HG02870 (cell line): ENCODE results near the gene SCN11A.
A peak's percentile ranks its signal among the peaks of the same experiment; 100 is the strongest.

Experiments
- ATAC-seq: cut with Tn5 transposase; IDR thresholded peaks from one replicate; pipeline ENCODE4 v1.9.1; 2021; ENCODE audit warnings: mild to moderate bottlenecking, moderate library complexity; ENCODE audit not compliant: unreplicated experiment

SCN11A gene

DNA sequence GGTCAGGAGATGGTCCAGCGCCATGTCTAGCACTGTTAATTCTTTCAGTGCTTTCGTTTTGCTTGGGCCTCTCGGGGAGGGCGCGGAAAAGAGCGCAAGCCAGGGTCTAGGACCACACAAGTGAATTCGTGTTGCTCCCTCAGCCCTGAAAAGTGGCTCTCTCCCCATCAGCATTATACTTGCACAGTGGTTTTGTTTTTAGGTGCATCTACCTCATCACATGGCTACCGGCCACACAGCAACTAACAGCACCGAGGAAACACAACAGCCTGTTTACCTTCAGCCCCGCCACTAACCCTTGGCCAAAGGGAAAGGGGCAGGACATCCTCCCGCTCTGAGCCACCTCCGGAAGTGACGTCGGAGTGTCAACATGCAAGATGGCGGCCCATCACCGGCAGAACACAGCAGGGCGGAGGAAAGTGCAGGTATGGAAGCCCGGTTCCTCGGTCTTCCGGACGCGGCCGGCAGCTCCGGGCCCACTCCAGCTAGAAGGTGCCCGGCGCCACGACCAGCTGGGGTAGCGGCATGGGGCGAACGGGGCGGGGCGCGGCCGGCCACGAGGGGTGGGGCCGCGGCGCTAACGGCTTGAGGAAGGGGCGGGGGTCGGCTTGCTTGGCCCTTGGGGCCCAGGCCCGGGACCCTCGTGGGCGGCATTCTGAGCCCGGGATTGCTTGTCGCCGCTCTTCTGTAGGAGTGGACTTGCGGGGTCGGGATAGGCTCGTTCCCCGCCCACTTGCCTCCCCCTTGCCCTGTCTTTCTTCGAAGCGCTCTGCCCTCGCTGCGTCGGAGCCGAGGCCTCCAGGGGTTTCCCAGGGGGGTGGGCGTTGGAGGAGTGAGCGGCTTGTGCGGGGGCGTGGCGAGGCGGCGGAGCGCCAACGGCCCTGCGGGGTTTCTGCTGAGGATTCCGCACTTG is at the start of gene SCN11A, which contains the start of gene WDR48:
Gene SCN11A (minus strand): TSS at position 296 of the 913 bp plus-strand sequence. CDS start 101,582 bp downstream, outside the sequence.
Gene WDR48 (plus strand): TSS at position 368 of the 913 bp plus-strand sequence. CDS start 10 bp downstream, at position 378.
- ATAC-seq: peak; percentile 97

DNA sequence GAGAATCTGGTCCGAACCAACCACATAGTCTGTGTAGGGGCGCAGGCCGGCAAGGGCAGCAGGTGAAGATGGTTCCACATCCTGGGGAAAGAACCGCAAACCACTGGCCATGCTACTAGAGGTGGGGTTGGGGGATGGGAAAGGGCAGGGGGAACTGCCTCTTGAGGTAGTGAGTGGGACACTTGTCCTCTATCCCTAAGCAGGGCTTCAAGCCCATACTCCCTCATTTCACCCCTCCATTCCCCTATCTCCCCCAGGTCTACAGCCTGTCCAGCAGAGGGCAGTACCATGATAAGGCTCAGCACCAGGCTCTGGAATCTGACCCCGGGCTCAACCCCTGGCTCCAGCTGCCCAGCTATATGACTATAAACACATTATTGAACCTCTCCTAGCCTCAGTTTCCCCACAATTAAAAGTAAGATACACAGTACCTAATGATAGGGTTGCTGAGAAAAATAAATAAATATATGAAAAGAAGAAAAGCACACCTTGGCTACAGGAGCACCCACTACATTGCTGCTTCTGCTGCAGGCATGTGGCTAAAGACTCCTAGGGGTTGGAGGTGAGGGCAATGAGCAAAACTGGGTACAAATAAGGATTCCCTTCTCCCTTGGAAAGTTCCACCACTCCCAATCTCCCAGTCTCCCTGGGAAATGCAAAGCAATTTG is 49.4 kb upstream of the SCN11A start:
- ATAC-seq: peak; percentile 65

DNA sequence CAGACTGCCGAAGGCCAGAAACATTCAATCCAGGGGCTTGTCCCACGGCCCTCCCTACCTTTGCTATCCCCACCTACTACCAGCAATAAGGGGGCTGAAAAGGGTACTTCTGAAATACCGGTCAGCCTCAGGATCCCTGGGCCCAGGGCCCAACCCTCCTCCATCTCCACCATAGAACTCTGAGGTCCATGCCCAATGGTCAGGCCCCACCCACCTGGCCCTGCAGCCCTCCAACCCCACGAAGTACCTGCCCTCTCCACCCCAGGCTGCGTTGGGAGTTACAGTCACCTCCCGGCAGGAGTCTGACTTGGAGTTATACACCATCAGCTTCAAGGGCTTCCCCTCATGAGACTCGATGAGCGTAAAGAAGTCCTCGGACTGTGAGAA is 48.7 kb upstream of the SCN11A start:
- ATAC-seq: no peak

DNA sequence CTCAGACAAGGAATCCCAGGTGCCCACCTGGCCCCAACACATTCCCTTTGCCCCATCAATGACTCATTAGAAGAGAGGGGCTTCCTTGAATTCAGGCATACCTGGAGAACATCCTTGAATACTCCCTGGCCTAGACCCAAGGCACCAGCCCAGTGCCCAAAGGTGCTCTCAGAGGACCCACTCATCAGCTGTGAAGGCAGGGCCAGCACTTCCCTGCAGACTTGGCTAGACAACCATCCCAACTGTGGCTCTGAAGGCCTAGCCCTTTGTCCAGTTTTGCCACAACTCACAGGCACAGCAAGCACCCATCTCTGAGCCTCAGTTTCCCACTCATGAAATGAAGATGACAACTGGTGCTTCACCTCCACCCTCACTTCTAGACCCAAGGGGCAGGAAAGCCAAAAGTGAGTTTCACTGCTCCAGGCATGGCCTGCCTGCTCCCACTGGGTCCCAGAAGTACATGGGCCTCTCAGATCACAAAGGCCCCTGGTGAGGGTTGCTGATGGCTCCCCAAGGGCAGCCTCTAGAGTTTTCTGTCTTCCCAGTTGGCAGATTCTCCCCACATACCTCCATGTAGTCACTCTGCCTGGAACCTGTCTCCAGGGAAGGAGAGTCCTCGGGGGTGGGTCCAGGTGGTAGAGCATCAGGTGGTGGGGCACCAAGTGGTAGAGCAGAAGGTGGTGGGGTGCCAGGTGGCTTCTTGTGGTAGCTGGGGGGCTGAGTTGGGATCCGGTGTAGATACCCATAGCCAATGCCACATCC is 48.2 kb upstream of the SCN11A start:
- ATAC-seq: no peak

DNA sequence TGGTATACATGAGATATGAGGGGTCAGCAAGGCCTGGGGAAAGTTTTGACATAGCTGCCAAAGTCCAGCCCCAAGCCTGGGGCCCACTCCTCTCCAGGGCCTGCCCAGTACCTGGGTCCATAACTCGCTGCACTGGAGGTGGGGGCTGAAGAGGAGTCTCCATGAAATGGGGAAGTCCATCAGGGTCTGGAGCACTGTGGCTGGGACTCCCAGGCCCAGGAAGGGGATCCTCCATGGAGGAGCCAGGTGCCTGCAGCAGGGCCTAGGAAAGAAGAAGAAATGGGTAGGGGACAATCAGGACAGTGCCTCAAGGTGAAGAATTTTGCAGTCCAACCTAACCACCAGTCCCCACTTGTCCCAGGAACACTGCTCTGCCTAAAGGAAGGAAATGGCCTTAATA is 47.5 kb upstream of the SCN11A start:
- ATAC-seq: no peak

DNA sequence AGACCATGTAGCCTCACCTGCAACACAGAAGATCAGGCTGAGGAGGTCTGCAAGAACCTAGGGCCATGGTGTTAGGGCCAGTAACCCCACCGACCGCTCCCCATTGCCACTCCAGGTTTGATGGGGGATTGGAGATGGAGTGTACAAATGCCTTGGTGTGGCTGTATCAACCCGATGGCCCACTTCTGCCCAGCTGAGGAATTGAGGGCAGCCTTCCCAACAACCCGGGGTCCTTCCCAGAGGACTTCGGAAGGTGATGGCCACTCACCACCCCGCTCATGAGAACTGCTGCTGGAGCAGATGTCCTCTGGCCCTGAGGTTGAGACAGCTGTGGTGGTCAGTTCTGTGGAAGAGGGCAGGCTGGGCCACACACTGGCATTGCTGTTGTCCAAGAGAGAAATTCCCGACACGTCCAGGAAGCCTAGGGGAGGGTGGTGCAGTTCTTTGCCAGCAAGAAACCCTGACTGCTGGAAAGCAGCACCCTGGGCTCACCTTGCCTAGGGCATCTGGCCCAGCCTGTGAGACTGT is 46.8 kb upstream of the SCN11A start:
- ATAC-seq: no peak

DNA sequence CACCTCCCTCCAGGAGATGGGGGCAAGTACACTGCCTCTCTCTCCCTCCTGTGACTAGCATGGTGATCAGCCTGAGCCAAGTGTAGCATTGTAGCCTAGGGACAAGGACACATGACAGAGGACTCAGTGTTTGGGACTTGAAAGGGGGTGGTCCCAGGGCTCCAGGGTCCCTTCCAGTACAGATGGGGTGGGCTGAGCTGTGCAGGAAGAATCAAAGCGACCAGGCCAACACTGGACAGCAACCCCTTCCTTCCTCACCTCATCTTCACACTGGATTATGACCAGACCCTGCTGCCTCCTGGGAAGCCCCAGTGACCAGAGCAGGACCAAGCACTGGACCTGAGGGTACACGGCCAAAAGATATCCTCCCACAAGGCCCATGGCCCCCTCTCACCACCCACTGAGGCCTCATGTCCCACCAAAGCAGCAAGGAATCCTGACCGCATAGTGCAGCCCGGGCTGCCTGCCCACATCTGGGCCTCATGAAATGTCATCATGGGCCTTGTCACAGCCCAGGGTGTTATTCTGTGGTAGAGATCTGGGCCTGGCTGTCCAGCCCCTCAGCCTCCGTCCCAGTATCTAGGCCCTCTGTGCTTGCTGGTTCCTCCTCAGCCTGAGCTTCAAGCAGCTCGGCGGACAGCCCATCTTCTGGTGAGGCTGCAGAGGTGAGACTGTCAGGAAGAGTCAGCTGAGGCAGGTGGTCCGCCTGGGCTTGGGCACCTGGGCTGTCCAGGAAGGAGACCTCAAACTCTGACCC is 46.1 kb upstream of the SCN11A start:
- ATAC-seq: no peak

DNA sequence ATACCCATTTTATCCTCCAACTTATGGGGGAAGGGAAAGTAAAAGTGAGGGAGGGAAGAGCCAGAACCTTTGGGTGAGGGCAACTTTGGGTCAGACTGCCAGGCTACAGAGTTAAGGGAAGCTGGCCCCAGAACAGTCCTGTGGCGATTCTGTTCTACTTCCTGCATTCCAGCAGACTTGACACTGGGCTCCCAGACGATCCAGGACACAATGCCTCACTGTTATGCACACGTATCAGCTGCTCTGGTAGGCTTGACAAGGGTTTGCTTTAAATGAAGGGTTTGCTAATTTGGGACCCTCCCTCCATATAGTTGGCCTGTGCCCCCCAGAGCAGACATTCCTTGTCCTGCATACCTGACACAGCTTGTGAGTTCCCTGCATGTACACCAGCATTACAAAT is 45.0 kb upstream of the SCN11A start:
- ATAC-seq: no peak

DNA sequence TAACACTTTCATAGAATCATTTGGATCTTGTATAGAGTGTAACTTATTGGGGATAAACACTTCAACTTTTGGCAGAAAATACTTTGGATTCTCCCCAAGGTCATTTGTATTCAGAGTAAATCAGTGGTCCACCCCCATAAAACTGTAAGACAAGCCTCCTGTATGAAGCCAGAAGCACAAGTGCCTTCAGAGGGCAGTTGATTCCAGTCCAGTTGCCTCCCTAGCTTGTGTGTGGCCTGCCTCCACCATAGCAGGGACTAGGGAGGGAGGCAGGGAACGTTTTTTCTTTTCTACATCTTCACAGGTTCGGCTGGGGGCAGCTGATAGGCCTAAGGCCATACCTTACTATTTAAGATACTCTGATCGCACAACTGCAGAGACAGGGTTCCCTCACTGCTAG is 44.0 kb upstream of the SCN11A start:
- ATAC-seq: no peak

DNA sequence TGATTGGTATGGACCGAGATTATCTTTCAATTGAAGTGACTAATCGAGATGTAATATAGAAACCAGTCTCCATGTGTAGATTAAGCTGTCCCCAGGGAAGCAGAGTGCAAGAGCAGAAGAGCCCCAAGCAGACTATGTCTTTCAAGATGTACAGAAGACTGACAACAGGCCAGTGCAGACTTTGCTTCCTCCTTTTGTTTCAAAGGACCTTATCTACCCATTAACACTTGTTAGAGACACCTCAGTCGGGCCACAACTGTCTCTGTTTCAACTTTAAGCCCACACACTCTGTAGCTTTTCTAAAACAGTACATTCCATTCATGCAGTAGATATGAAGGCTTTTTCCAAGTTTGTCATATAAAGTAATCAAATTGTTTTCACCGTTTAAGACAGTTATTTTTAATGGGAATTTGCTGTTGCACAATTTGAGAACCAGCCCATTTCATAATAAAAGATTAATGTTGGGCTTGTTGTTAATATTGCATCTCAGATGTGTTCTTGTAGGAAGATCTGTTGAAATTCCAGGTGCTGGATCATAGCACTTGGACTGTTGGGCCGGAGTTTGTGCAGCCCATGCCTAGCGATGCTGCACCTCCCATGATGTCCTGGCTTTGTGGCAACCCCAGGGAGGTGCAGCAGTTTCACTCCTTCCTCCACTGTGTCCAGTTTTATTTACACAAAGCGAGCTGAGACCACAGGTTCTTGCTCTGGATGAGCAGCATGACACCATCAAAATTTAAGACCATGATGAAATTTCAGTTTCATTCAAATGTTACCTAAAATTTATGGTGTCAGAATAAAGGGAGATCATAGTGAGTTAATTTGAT is 43.3 kb upstream of the SCN11A start:
- ATAC-seq: no peak

DNA sequence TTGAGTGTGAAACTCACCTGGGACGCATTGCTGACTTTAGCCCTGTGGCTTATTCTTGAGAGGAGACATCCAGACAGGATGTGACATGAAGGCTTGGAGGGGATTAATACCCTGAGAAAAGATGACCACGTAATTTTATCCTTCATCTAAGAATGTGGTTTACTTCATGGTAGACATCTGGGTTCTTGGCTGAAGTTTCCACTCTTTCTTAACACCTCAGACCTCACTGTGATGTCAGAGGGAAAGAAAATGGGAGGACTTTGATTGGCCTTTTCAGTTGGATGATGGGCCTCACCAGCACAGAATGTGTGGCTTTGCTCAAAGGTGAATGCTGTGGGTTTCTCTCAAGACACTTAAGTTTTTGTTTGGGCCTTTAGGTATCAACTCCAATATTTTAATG is 39.2 kb upstream of the SCN11A start:
- ATAC-seq: no peak

DNA sequence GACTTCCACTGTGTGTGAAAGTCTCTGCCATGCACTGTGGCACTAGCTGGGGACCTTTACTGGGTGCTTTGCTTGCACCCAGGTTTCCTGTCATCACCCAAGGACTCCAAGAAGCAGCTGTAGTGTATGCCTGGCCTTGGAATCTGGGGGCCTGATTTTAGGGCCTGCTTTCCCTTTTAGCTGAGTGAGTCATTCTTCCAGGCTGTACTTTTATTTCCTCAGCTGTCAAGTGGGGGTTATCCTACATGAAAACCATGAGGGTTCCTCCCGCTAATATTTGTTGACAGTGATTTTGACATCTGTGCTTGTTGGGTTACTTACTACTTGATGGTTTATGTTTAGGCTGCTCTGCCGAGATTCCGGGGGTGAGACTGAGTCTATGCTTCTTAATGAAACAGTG is 37.1 kb upstream of the SCN11A start:
- ATAC-seq: no peak

DNA sequence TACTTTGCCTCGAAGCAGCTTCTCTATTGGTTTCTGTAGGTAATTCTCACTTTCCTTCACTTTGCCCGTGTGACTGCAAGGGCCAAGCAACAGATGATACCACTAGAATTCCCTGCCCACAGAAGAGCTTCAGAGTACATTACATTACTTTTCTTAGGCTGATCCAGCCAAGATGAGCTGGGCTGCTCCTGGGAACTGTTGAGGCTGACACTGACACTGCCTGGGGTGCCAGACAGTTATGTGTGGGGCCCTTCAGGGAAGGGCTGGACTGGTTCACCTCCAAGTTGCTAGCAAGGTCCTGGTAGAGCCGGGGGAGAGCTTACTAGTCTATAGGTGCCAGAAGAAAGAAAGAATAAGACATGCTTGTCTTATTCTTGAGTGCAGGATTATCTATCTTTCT is 36.7 kb upstream of the SCN11A start:
- no peak for ATAC-seq

DNA sequence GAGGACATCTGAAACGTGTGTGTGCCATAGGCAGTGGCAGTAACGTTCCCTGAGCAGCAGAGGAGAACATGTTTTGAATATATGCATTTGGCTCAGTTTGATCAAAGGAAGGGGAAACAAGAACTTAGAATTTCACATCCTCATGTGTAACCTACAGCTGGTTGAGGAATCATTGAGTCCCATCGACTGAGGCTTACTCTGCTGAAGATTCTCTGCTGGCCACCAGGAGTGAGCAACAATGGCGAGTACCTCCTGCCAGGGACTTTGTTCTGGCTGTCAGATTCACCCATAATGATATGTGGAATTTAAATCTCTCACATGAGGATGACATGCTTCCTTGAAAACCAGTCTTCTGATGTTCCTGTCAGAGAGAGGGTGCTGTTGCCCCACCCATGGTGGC is 34.4 kb upstream of the SCN11A start:
- ATAC-seq: peak; percentile 86

DNA sequence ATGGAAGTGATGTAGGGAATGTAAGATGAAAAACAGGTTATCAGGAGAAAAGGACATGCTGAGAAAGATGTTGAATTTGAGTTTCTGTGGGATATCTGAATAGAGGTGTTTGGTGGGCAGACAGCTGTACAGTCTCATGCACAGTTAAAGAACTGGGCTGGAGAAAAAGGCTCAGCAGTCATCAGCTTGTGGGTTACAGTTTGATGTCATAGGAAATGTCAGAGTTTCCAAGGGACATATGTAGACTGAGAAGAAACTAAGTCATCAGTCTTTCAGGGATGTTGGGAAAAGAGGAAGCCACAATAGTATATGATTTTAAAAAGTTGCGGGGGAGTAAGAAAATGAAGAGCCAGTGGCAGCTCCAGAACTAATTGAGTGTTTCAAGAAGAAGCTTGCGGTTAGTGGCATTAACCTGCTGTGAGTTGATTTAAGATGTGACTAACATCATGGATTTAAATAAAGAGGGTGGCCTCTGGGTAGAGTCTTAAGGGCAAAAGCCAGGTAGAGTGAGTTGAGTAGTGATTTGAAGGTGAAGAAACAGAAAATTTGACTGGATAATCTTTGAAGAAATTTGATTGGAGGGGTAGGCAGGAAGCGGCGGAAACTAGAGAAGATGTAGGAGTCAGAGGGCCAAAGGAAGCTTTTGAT is 31.0 kb upstream of the SCN11A start:
- no peak for ATAC-seq

DNA sequence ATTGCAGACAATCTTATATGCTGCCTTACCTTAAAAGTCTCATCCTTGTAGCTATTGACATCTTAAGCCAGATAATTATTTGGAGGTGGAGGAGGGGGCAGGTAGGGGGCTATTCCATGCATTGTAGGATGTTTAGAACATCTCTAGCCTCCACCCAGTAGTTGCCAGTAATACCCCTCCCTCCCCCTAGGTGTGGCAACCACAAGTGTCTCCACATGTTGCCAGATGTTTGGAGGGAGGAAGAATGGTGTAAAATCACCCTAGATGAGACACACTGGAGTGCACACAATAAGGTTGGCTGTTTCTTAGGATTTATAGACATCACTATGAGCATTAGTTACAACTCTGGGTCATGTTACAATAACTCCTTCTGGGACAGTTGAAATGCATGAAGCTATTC is 28.3 kb upstream of the SCN11A start:
- ATAC-seq: no peak

DNA sequence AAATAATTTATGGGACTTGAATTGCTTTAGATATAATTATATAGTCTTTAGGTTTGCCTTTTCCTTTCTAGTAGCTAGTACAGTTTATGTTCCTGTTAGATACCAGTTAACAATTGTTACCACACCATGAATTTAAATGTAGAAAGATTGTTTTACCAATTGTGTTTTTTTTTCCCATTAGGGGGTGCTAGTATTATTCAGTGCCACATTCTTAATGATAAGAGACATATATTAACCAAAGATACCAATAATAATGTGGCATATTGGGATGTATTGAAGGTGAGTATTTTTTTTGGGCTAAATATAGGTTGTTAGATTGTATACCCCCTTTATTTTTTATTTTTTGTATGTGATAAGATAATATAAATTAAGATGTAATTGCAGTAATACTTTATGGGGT is 27.8 kb upstream of the SCN11A start:
- ATAC-seq: no peak

DNA sequence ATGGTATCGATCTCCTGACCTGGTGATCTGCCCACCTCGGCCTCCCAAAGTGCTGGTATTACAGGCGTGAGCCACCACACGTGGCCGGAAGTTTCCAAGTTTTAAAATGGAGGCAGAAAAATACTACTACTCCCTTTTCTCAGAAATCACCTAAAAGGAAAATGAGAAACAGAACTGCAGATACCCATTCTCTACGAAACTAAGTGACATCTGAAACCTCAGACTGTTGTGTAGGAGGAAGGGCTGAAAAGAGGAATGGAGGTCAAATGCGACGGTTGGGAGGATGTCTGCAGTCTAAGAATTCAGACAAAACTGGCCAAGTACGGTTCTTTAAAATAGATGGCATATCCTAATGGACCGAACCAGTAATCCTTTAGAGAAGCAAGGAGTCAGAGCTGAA is 24.2 kb upstream of the SCN11A start:
- no peak for ATAC-seq

DNA sequence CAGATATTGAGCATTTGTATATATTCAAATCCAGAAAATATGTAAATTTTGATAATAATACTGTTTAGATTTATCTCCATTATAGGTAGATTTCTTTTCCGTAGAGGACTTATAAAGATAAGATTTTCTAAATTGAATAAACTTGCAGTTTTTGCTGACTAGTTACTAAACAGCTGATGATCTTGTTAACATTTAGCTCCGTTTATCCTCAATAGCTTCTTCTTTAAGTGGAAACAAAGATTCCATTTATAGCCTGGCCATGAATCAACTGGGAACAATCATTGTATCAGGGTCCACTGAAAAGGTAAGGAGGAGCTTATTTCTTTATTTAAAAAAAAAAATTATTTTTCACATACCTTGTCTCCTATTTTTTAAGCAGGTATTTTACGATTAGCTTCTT is 16.8 kb upstream of the SCN11A start:
- no peak for ATAC-seq
